Activated CD8-positive, alpha-beta T cell treated with anti-CD3 and anti-CD28 coated beads for 36 hours (primary cell): Measurements from ENCODE around the gene TAPBP. TPM values are rescaled to one million over a fixed set of nuclear protein-coding genes. Genes with fewer than 3 reads are reported as not detected.
"Not testable (repeated sequence)": the region's sequence is repeated elsewhere in the genome, so short reads cannot be mapped to it uniquely, and the experiment has no call there.

ENCODE experiments used
- ATAC-seq: fragments of 200-7000 bp; cut with Tn5 transposase; one replicate; pipeline ENCODE4 v1.10.0; 2021; ENCODE audit warnings: mild to moderate bottlenecking, moderate library complexity
- CTCF ChIA-PET: fragments of 350-600 bp; sonication (Branson Sonifier 250); formaldehyde crosslinking; loops from one replicate; lab custom pipeline; 2021; ENCODE audit warnings: antibody characterized with exemption; lab: Charles Lee
- POLR2A ChIA-PET: fragments of 350-600 bp; sonication (Branson Sonifier 250); formaldehyde crosslinking; loops from one replicate; lab custom pipeline; 2021; ENCODE audit warnings: antibody characterized with exemption; lab: Charles Lee
- DNase-seq: peaks from one replicate; pipeline ENCODE4 v3.0.0-alpha.2; 2020
- H3K27ac Mint-ChIP-seq: one replicate; pipeline ENCODE4 v1.8.0; 2021; ENCODE audit warnings: mild to moderate bottlenecking, mixed read lengths
- H3K27me3 Mint-ChIP-seq: one replicate; pipeline ENCODE4 v1.8.0; 2021; ENCODE audit warnings: mixed read lengths
- H3K36me3 Mint-ChIP-seq: one replicate; pipeline ENCODE4 v1.8.0; 2021; ENCODE audit warnings: low read depth, mixed read lengths
- H3K4me1 Mint-ChIP-seq: one replicate; pipeline ENCODE4 v1.8.0; 2021; ENCODE audit warnings: low read depth, mixed read lengths
- H3K4me3 Mint-ChIP-seq: one replicate; pipeline ENCODE4 v1.8.0; 2021; ENCODE audit warnings: mild to moderate bottlenecking, moderate library complexity, mixed read lengths
- H3K9me3 Mint-ChIP-seq: one replicate; pipeline ENCODE4 v1.8.0; 2021; ENCODE audit warnings: mixed read lengths
- CTCF ChIP-seq: fragments of 200-600 bp; IDR thresholded peaks from one replicate; pipeline ENCODE4 v1.8.0; 2022; ENCODE audit warnings: antibody characterized with exemption, mild to moderate bottlenecking
- intact Hi-C: fragments of 100-400 bp; cut with micrococcal nuclease; formaldehyde crosslinking; loops from one replicate; pipeline ENCODE4 v1.10.0; 2022
- total RNA-seq, 2 experiments: library from RNA; stranded (reverse); gene quantifications; one replicate each; pipeline ENCODE4 v1.2.3, GENCODE V29; 2021

Gene TAPBP
- total RNA-seq, 2 experiments from 2014 or later, result 179 to 183 TPM

- H3K4me3 Mint-ChIP-seq, result no peak overlapping the region
- CTCF ChIA-PET, result interaction anchor here (1.3 kb wide), 1 partner anchor 43 kb away, joined by 3 read pairs; no protein-coding TSS in a partner anchor
- intact Hi-C loops, result no loop called here
Measured at GRCh38 chr6:33347816-33348215, 33.9 kb upstream of the TAPBP start.

GRCh38 chr6:33346972-33347371 lies 33.1 kb upstream of the TAPBP start:
- H3K27ac Mint-ChIP-seq, result not testable (repeated sequence)

More at GRCh38 chr6:33347816-33348215, 33.9 kb upstream of the TAPBP start:
- Mint-ChIP-seq H3K27me3 (no peaks in the 10 kb centered on the region), H3K36me3 (no peaks in the 10 kb centered on the region), H3K9me3 (no peaks in the 10 kb centered on the region), H3K27ac (no peak overlapping the region), H3K4me1 (peaks cover 18% of the 10 kb centered on the region)
- TF ChIP-seq CTCF, result no peak
- ATAC-seq, result no peak
- DNase-seq, result no peak
- POLR2A ChIA-PET, result interaction anchor here (0.9 to 1.1 kb wide), 2 partner anchors 38 to 71 kb away, joined by 3 to 4 read pairs; partner anchors contain the start of gene B3GALT4

GRCh38 chr6:33344701-33345697 lies 31.1 kb upstream of the TAPBP start:
- no peaks in the 10 kb centered on the region for H3K9me3 Mint-ChIP-seq
- no peaks in the 10 kb centered on the region for H3K27me3 Mint-ChIP-seq
- H3K4me1 Mint-ChIP-seq, result peaks cover 18% of the 10 kb centered on the region
- peak overlapping the region; percentile 75 for H3K27ac Mint-ChIP-seq
- ATAC-seq (peak; percentile 68), DNase-seq (peak; percentile 83)
- ChIA-PET CTCF (interaction anchor here (0.7 to 3.7 kb wide), 17 partner anchors 8 to 426 kb away, joined by 3 to 17 read pairs (median 5); partner anchors contain the start of genes B3GALT4, RGL2 and ZBTB22), POLR2A (interaction anchor here (0.8 to 1.5 kb wide), 9 partner anchors 10 to 81 kb away, joined by 3 to 7 read pairs (median 4); partner anchors contain the start of genes PFDN6, RPS18, VPS52 and WDR46)
- no peaks in the 10 kb centered on the region for H3K36me3 Mint-ChIP-seq
- intact Hi-C loops, result no loop called here
- H3K4me3 Mint-ChIP-seq, result peak overlapping the region; percentile 51
- peak; percentile 71 for TF ChIP-seq CTCF

More at GRCh38 chr6:33346972-33347371, 33.1 kb upstream of the TAPBP start:
- intact Hi-C loops, H3K9me3 Mint-ChIP-seq, H3K27me3 Mint-ChIP-seq, ATAC-seq, H3K4me3 Mint-ChIP-seq, POLR2A ChIA-PET, DNase-seq, H3K36me3 Mint-ChIP-seq: not testable (repeated sequence)
- CTCF ChIA-PET, result interaction anchor here (3.7 kb wide), 1 partner anchor 70 kb away, joined by 17 read pairs; the partner anchor contains the start of gene B3GALT4
- H3K4me1 Mint-ChIP-seq, result peaks cover 18% of the 10 kb centered on the region

- peak; percentile 58 for DNase-seq
- H3K27me3 Mint-ChIP-seq, result no peaks in the 10 kb centered on the region
- H3K27ac Mint-ChIP-seq, result peak overlapping the region; percentile 83
- no peak for TF ChIP-seq CTCF
- ChIA-PET POLR2A (interaction anchor here (0.6 to 1.5 kb wide), 7 partner anchors 11 to 183 kb away, joined by 3 to 7 read pairs (median 5); a partner anchor contains a TSS), CTCF (interaction anchor here (1.0 to 3.7 kb wide), 10 partner anchors 11 to 427 kb away, joined by 3 to 17 read pairs (median 6); partner anchors contain the start of genes B3GALT4 and ZBTB22)
- H3K36me3 Mint-ChIP-seq, result no peaks in the 10 kb centered on the region
- H3K4me1 Mint-ChIP-seq, result peaks cover 18% of the 10 kb centered on the region
- ATAC-seq, result peak; percentile 72
- intact Hi-C loops, result no loop called here
- H3K9me3 Mint-ChIP-seq, result no peaks in the 10 kb centered on the region
- peak overlapping the region; percentile 51 for H3K4me3 Mint-ChIP-seq
Measured at GRCh38 chr6:33343953-33344611, 30.2 kb upstream of the TAPBP start.

- peak; percentile 9 for ATAC-seq
- Mint-ChIP-seq H3K4me3 (peak overlapping the region; percentile 51), H3K4me1 (peaks cover 18% of the 10 kb centered on the region), H3K27ac (peak overlapping the region; percentile 83)
- ChIA-PET CTCF (interaction anchor here (1.0 to 3.7 kb wide), 4 partner anchors 11 to 427 kb away, joined by 3 to 17 read pairs (median 10); partner anchors contain the start of genes B3GALT4 and ZBTB22), POLR2A (interaction anchor here (0.6 to 1.4 kb wide), 4 partner anchors 15 to 184 kb away, joined by 3 to 7 read pairs (median 4); a partner anchor contains a TSS)
- H3K9me3 Mint-ChIP-seq, intact Hi-C loops, H3K36me3 Mint-ChIP-seq, DNase-seq, H3K27me3 Mint-ChIP-seq: not testable (repeated sequence)
Measured at GRCh38 chr6:33343606-33343952, 29.7 kb upstream of the TAPBP start.
